Activated T-helper 1 cell treated with anti-CD3 and anti-CD28 coated beads, Interleukin-12 subunit alpha, Interleukin-12 subunit beta, Interleukin-2, Interleukin-4 antibody, amounts not matched to agents 30 ng/mL and 10 ng/mL and 1 ng/mL, durations not matched to agents 14 hours and 24 hours and 36 hours (primary cell): ENCODE data around the gene NFIX. TPM values are rescaled to one million over a fixed set of nuclear protein-coding genes. Genes with fewer than 3 reads are reported as not detected.

Source experiments
- DNase-seq: peaks from one replicate; pipeline ENCODE4 v3.0.0; 2021; ENCODE audit warnings: low spot score
- H3K27ac Mint-ChIP-seq: one replicate; pipeline ENCODE4 v1.8.0; 2021; ENCODE audit warnings: mild to moderate bottlenecking, mixed read lengths
- H3K27me3 Mint-ChIP-seq: one replicate; pipeline ENCODE4 v1.8.0; 2022; ENCODE audit warnings: mild to moderate bottlenecking, moderate library complexity, mixed read lengths; ENCODE audit not compliant: insufficient read depth
- H3K36me3 Mint-ChIP-seq: one replicate; pipeline ENCODE4 v1.8.0; 2021; ENCODE audit warnings: low read depth, mixed read lengths
- H3K4me1 Mint-ChIP-seq: one replicate; pipeline ENCODE4 v1.8.0; 2021; ENCODE audit warnings: low read depth, mixed read lengths
- H3K4me3 Mint-ChIP-seq: one replicate; pipeline ENCODE4 v1.8.0; 2021; ENCODE audit warnings: mild to moderate bottlenecking, moderate library complexity, mixed read lengths
- H3K9me3 Mint-ChIP-seq: one replicate; pipeline ENCODE4 v1.8.0; 2021; ENCODE audit warnings: mixed read lengths
- intact Hi-C: fragments of 100-400 bp; cut with micrococcal nuclease; formaldehyde crosslinking; loops from one replicate; pipeline ENCODE4 v1.15.1; 2024
- total RNA-seq: library from RNA; stranded (reverse); gene quantifications from 2 replicates; pipeline ENCODE4 v1.2.3, GENCODE V29; 2022

NFIX gene
- total RNA-seq, 1 donor from 2014 or later = 8.0 TPM

- Mint-ChIP-seq H3K36me3 (no peaks in the 10 kb centered on the region), H3K9me3 (no peaks in the 10 kb centered on the region), H3K4me1 (no peaks in the 10 kb centered on the region), H3K27me3 (peaks cover 9% of the 10 kb centered on the region), H3K27ac (no peak overlapping the region), H3K4me3 (no peak overlapping the region)
- intact Hi-C loops = no loop called here
- no peak for DNase-seq
Measured at GRCh38 chr19:13036366-13036976, 41.2 kb downstream of the NFIX start.

- DNase-seq = no peak
- H3K27ac Mint-ChIP-seq = no peak overlapping the region
- H3K27me3 Mint-ChIP-seq = peaks cover 9% of the 10 kb centered on the region
- intact Hi-C loops = no loop called here
- H3K36me3 Mint-ChIP-seq = no peaks in the 10 kb centered on the region
- H3K4me1 Mint-ChIP-seq = no peaks in the 10 kb centered on the region
- no peak overlapping the region for H3K4me3 Mint-ChIP-seq
- no peaks in the 10 kb centered on the region for H3K9me3 Mint-ChIP-seq
Measured at GRCh38 chr19:13037161-13037560, 41.9 kb downstream of the NFIX start.

GRCh38 chr19:13037731-13038130 is 42.5 kb downstream of the NFIX start:
- H3K27me3 Mint-ChIP-seq = peaks cover 9% of the 10 kb centered on the region
- H3K4me1 Mint-ChIP-seq = no peaks in the 10 kb centered on the region

GRCh38 chr19:13038306-13039210 is 43.3 kb downstream of the NFIX start:
- Mint-ChIP-seq H3K9me3 (no peaks in the 10 kb centered on the region), H3K4me1 (no peaks in the 10 kb centered on the region), H3K36me3 (no peaks in the 10 kb centered on the region), H3K27ac (no peak overlapping the region), H3K4me3 (no peak overlapping the region), H3K27me3 (peaks cover 9% of the 10 kb centered on the region)
- DNase-seq = no peak
- intact Hi-C loops = no loop called here

More at GRCh38 chr19:13037731-13038130, 42.5 kb downstream of the NFIX start:
- Mint-ChIP-seq H3K4me3 (no peak overlapping the region), H3K36me3 (no peaks in the 10 kb centered on the region), H3K27ac (no peak overlapping the region), H3K9me3 (no peaks in the 10 kb centered on the region)
- intact Hi-C loops = no loop called here
- DNase-seq = no peak

- DNase-seq = no peak
- peaks cover 4% of the 10 kb centered on the region for H3K4me1 Mint-ChIP-seq
- peaks cover 7% of the 10 kb centered on the region for H3K27me3 Mint-ChIP-seq
- H3K9me3 Mint-ChIP-seq = no peaks in the 10 kb centered on the region
- no peaks in the 10 kb centered on the region for H3K36me3 Mint-ChIP-seq
- H3K27ac Mint-ChIP-seq = no peak overlapping the region
- intact Hi-C loops = no loop called here
- no peak overlapping the region for H3K4me3 Mint-ChIP-seq
Measured at GRCh38 chr19:13039211-13039789, 44.0 kb downstream of the NFIX start.

GRCh38 chr19:13040232-13040947 is 45.1 kb downstream of the NFIX start:
- H3K27me3 Mint-ChIP-seq = peaks cover 7% of the 10 kb centered on the region
- H3K27ac Mint-ChIP-seq = no peak overlapping the region
- intact Hi-C loops = no loop called here
- H3K4me1 Mint-ChIP-seq = peaks cover 10% of the 10 kb centered on the region
- no peak overlapping the region for H3K4me3 Mint-ChIP-seq
- no peaks in the 10 kb centered on the region for H3K9me3 Mint-ChIP-seq
- H3K36me3 Mint-ChIP-seq = no peaks in the 10 kb centered on the region
- no peak for DNase-seq

- H3K4me1 Mint-ChIP-seq = peaks cover 10% of the 10 kb centered on the region
- intact Hi-C loops = no loop called here
- DNase-seq = no peak
- no peaks in the 10 kb centered on the region for H3K9me3 Mint-ChIP-seq
- H3K27ac Mint-ChIP-seq = no peak overlapping the region
- peaks cover 7% of the 10 kb centered on the region for H3K27me3 Mint-ChIP-seq
- H3K4me3 Mint-ChIP-seq = no peak overlapping the region
- H3K36me3 Mint-ChIP-seq = no peaks in the 10 kb centered on the region
Measured at GRCh38 chr19:13040948-13041292, 45.6 kb downstream of the NFIX start.

- no peaks in the 10 kb centered on the region for H3K36me3 Mint-ChIP-seq
- H3K4me3 Mint-ChIP-seq = no peak overlapping the region
- no peak overlapping the region for H3K27ac Mint-ChIP-seq
- H3K4me1 Mint-ChIP-seq = peaks cover 10% of the 10 kb centered on the region
- DNase-seq = no peak
- H3K9me3 Mint-ChIP-seq = no peaks in the 10 kb centered on the region
- peaks cover 4% of the 10 kb centered on the region for H3K27me3 Mint-ChIP-seq
- intact Hi-C loops = no loop called here
Measured at GRCh38 chr19:13042443-13043130, 47.3 kb downstream of the NFIX start.

- Mint-ChIP-seq H3K9me3 (no peaks in the 10 kb centered on the region), H3K36me3 (no peaks in the 10 kb centered on the region), H3K4me3 (no peak overlapping the region), H3K4me1 (peaks cover 10% of the 10 kb centered on the region), H3K27me3 (peaks cover 4% of the 10 kb centered on the region), H3K27ac (no peak overlapping the region)
- intact Hi-C loops = no loop called here
- no peak for DNase-seq
Measured at GRCh38 chr19:13043285-13043684, 48.0 kb downstream of the NFIX start.

GRCh38 chr19:13044231-13044836 is 49.1 kb downstream of the NFIX start:
- intact Hi-C loops = no loop called here
- H3K36me3 Mint-ChIP-seq = no peaks in the 10 kb centered on the region
- peaks cover 2% of the 10 kb centered on the region for H3K27me3 Mint-ChIP-seq
- H3K27ac Mint-ChIP-seq = peak overlapping the region; percentile 70
- H3K4me1 Mint-ChIP-seq = peaks cover 10% of the 10 kb centered on the region
- H3K4me3 Mint-ChIP-seq = no peak overlapping the region
- DNase-seq = no peak
- no peaks in the 10 kb centered on the region for H3K9me3 Mint-ChIP-seq

- H3K27ac Mint-ChIP-seq = no peak overlapping the region
- no peak for DNase-seq
- H3K4me3 Mint-ChIP-seq = no peak overlapping the region
- H3K36me3 Mint-ChIP-seq = no peaks in the 10 kb centered on the region
- H3K27me3 Mint-ChIP-seq = peaks cover 8% of the 10 kb centered on the region
- no peaks in the 10 kb centered on the region for H3K9me3 Mint-ChIP-seq
- intact Hi-C loops = no loop called here
- peaks cover 10% of the 10 kb centered on the region for H3K4me1 Mint-ChIP-seq
Measured at GRCh38 chr19:13045812-13046211, 50.5 kb downstream of the NFIX start.

GRCh38 chr19:13047374-13047773 is 52.1 kb downstream of the NFIX start:
- intact Hi-C loops = no loop called here

More at GRCh38 chr19:13047374-13047773, 52.1 kb downstream of the NFIX start:
- no peak for DNase-seq
- no peak overlapping the region for H3K27ac Mint-ChIP-seq
- no peak overlapping the region for H3K4me3 Mint-ChIP-seq
- H3K36me3 Mint-ChIP-seq = no peaks in the 10 kb centered on the region
- peaks cover 15% of the 10 kb centered on the region for H3K27me3 Mint-ChIP-seq
- H3K4me1 Mint-ChIP-seq = peaks cover 10% of the 10 kb centered on the region
- H3K9me3 Mint-ChIP-seq = no peaks in the 10 kb centered on the region
